Heart left ventricle (tissue), 16 donors: ENCODE measurements around the gene CRIP3. TPM values are rescaled to one million over a fixed set of nuclear protein-coding genes. Genes with fewer than 3 reads are reported as not detected.

ENCODE experiments used
- ATAC-seq, 4 donors: fragments of 200-7000 bp; cut with Tn5 transposase; one replicate each; pipeline ENCODE4 v1.9.1; 2020 to 2022; ENCODE audit warnings: moderate library complexity in 4 of 4, mild to moderate bottlenecking in 3 of 4, moderate number of reproducible peaks in 1 of 4
- DNase-seq, 5 donors: peaks; one replicate each; pipeline ENCODE4 v3.0.0-alpha.2; 2020
- H3K27ac ChIP-seq, 12 donors: fragments of 200-600 bp; sonication (generic) in 4 of 12; one replicate each; pipeline versions ENCODE4 v1.5.0 to v1.8.0; 2016 to 2022; ENCODE audit warnings: mild to moderate bottlenecking in 2 of 12
- H3K27me3 ChIP-seq, 9 donors: fragments of 200-600 bp; sonication (generic) in 2 of 9; one replicate each; pipeline versions ENCODE4 v1.5.1 to v1.8.0; 2016 to 2022; ENCODE audit warnings: mild to moderate bottlenecking in 3 of 9
- H3K36me3 ChIP-seq, 9 donors: fragments of 200-600 bp; sonication (generic) in 2 of 9; one replicate each; pipeline versions ENCODE4 v1.5.0 to v1.8.0; 2018 to 2022; ENCODE audit warnings: mild to moderate bottlenecking in 2 of 9
- H3K4me1 ChIP-seq, 12 donors: fragments of 200-600 bp; sonication (generic) in 4 of 12; one replicate each; pipeline versions ENCODE4 v1.5.0 to v1.8.0; 2016 to 2022; ENCODE audit warnings: mild to moderate bottlenecking in 3 of 12
- H3K4me3 ChIP-seq, 12 donors: fragments of 200-600 bp; sonication (generic) in 4 of 12; one replicate each; pipeline versions ENCODE4 v1.5.0 to v1.8.0; 2017 to 2022; ENCODE audit warnings: mild to moderate bottlenecking in 9 of 12, moderate library complexity in 4 of 12
- H3K9me3 ChIP-seq, 12 donors: fragments of 200-600 bp; sonication (generic) in 4 of 12; one replicate each; pipeline versions ENCODE4 v1.5.0 to v1.8.0; 2016 to 2022; ENCODE audit warnings: mild to moderate bottlenecking in 1 of 12
- CTCF ChIP-seq, 12 donors: fragments of 200-600 bp; sonication (generic) in 4 of 12; IDR thresholded peaks; one replicate each; pipeline versions ENCODE4 v1.5.0 to v1.8.0; 2018 to 2022; ENCODE audit warnings: antibody characterized with exemption in 12 of 12, mild to moderate bottlenecking in 5 of 12
- POLR2A ChIP-seq, 2 donors: fragments of 450-650 bp; IDR thresholded peaks; one replicate each; pipeline ENCODE4 v1.6.1; 2017; ENCODE audit warnings: antibody characterized with exemption in 2 of 2, mild to moderate bottlenecking in 2 of 2, moderate library complexity in 2 of 2
- WGBS, 4 donors: extraction: QIAGEN DNeasy Blood & Tissue Kit in 2 of 4; methylation state at CpG; one replicate each; pipeline versions ENCODE4 v1.1.5 to v1.1.7; 2013 to 2018; 5-methylcytosine and 5-hydroxymethylcytosine counted together
- intact Hi-C, 10 donors: fragments of 100-400 bp; cut with DNase I; formaldehyde crosslinking; loops; one replicate each; pipeline versions ENCODE4 v1.11.1 to v1.14.2; 2022
- polyA plus RNA-seq, 2 donors: library from polyadenylated mRNA; stranded (reverse); fragments of 200-250 nt; gene quantifications; one replicate each; pipeline ENCODE4 v1.2.3, GENCODE V29; 2013
- total RNA-seq, 9 donors: library from RNA; depleted of rRNA in 2 of 9; stranded (reverse); fragments of >200 nt in 2 of 9; fragmentation: NEBNext Ultra II Directional in 3 of 9; extraction: Animal tissue kit (Norgen Biotek cat#: 25700) in 3 of 9; gene quantifications; one replicate each; pipeline versions ENCODE4 v1.1.0 to v1.2.4, GENCODE V29; 2016 to 2023
- donor health status: ischemic (EF 13 %, LVEDD 7.1; RV severe dilation, severe dysfunction).
- donor health status: healthy with polysubstance abuse.
- donor health status: DM: no; HTN: yes; CAD: no.
- donor health status: DM: no; HTN: no; CAD: no.
- donor health status: ischemic (EF 25% LVEDD 6.9; RV normal size, moderate dysfunction).
- donor health status: ischemic (EF 25% LVEDD 5.7; RV mildly dilated, moderate dysfunction).
- donor health status: healthy.
- donor health status: DM: yes; HTN: yes; CAD: no.
- donor health status: ischemic (EF 35%, LVEDD 5.7; RV mildly dilated, moderate dysfunction).
- donor health status: nonischemic (EF 11% LVEDD 7.7; RV severe dilation, severe dysfunction).
- donor health status: DM: yes; HTN: yes; CAD: no.
- donor health status: PGD.
- donor health status: ischemic (EF 29% LVEDD 5.4; RV normal size, mild dysfunction).
- donor health status: nonischemic (EF 23%, LVEDD 6.1; RV moderate dilation, normal function).

CRIP3 gene
- total and polyA plus RNA-seq, 11 donors, result 3.6 to 66.7 (median 20.9) TPM

- ATAC-seq (no peak), DNase-seq (no peak)
- Histone ChIP-seq H3K27me3 (peaks cover 0 to 14% (median 0%) of the 10 kb centered on the region in 9 donors), H3K4me1 (peaks cover 0 to 15% (median 3%) of the 10 kb centered on the region in 12 donors), H3K27ac (no peak overlapping the region), H3K9me3 (no peaks in the 10 kb centered on the region), H3K4me3 (no peak overlapping the region), H3K36me3 (no peaks in the 10 kb centered on the region)
- TF ChIP-seq CTCF (IDR thresholded peaks at IDR 0.05), result no peak
- no peak for TF ChIP-seq POLR2A (IDR thresholded peaks at IDR 0.05)
- intact Hi-C loops, result no loop called here
- 76 to 85% (median 79%) methylated on average over 14 to 18 of the region's 18 CpGs for WGBS, 4 donors
Observed at GRCh38 chr6:43299338-43300293, 9.0 kb downstream of the CRIP3 start.

GRCh38 chr6:43298565-43299337 is 9.9 kb downstream of the CRIP3 start:
- intact Hi-C loops, result no loop called here
- no peaks in the 10 kb centered on the region for H3K9me3 ChIP-seq
- WGBS, 4 donors, result 75 to 84% (median 80%) methylated on average over 12 of the region's 12 CpGs
- H3K4me1 ChIP-seq, result peaks cover 0 to 15% (median 3%) of the 10 kb centered on the region in 12 donors
- TF ChIP-seq POLR2A (IDR thresholded peaks at IDR 0.05), result no peak
- no peak for TF ChIP-seq CTCF (IDR thresholded peaks at IDR 0.05)
- H3K4me3 ChIP-seq, result no peak overlapping the region
- no peaks in the 10 kb centered on the region for H3K36me3 ChIP-seq
- ATAC-seq (no peak), DNase-seq (no peak)
- peaks cover 0 to 14% (median 0%) of the 10 kb centered on the region in 9 donors for H3K27me3 ChIP-seq
- H3K27ac ChIP-seq, result no peak overlapping the region

GRCh38 chr6:43297644-43298564 is 10.7 kb downstream of the CRIP3 start, which contains the start of gene SLC22A7:
SLC22A7 (plus strand) TSS chr6:43298260; CDS start chr6:43298359, 99 bp downstream.
- Histone ChIP-seq H3K4me3 (no peak within 1 kb of the TSS), H3K4me1 (peaks cover 0 to 15% (median 3%) of the 10 kb centered on the region in 12 donors), H3K27me3 (peaks cover 0 to 14% (median 0%) of the 10 kb centered on the region in 9 donors), H3K27ac (peak within 1 kb of the TSS in 8 of 12 donors; percentile 12 to 67 (median 54)), H3K36me3 (no peaks in the 10 kb centered on the region), H3K9me3 (no peaks in the 10 kb centered on the region)
- DNase-seq (peak in 4 of 5 donors; percentile 65 to 89 (median 73)), ATAC-seq (peak; percentile 51 to 89 (median 81))
- intact Hi-C loops, result no loop called here
- WGBS, 4 donors, result 25 to 72% (median 67%) methylated on average over 4 to 10 of the region's 10 CpGs
- TF ChIP-seq CTCF (IDR thresholded peaks at IDR 0.05), result no peak
- no peak for TF ChIP-seq POLR2A (IDR thresholded peaks at IDR 0.05)
